GM04504 (cell line): ENCODE results near the gene ZNF429.
A peak's percentile ranks its signal among the peaks of the same experiment; 100 is the strongest.
"Not testable (repeated sequence)": the region's sequence is repeated elsewhere in the genome, so short reads cannot be mapped to it uniquely, and the experiment has no call there.

Source experiments
- DNase-seq: peaks from one replicate; pipeline ENCODE4 v3.0.0-alpha.2; 2012; ENCODE audit warnings: low read depth

Gene ZNF429

DNA sequence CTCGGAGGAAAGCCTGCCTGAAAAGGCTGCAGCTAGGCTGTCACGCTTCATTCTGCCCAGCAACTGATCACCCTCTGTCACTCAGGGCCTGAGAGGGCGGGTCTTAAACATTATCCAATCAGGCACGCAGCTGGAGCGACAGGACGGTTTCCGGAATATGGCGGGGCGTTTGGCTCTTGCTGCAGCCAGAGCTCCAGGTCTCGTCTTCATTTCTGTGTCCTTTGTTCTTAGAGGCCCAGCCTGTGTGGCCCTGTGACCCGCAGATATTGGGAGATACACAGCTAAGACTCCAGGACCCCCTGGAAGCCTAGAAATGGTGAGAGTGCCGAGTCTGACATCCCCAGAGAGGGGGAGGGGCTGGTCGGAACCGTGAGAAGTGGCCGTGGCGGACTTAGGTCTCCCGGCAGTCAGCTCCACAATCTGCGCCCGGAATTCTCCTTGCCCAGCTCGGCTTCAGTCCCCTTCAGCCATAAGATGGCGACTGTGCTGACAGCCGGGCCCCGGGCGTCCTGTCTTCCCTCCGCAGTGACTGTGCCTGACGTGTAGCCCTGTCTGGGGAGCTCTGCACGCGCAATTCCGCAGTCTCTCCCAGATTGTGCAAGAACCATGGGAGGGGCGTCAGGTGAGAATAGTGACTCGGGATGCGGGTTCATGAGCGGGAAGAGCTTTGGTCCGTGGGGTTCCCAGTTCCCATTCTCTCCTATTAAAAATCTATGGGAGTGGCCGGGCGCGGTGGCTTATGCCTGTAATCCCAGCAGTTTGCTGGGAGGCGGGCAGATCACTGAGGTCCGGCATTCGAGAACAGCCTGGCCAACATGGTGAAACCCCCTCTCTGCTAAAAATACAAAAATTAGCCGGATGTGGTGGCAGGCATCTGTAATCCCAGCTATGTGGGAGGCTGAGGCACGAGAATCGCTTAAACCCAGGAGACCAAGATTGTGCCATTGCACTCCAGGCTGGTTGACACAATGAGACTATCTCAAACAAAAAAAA is at the start of gene ZNF429:
ZNF429 (plus strand) TSS at position 144 of the 993 bp plus-strand sequence; CDS start at position 314, 170 bp downstream.
- peak; percentile 86 for DNase-seq

GRCh38 chr19:21460686-21461085 is 44.7 kb upstream of the ZNF429 start:
- no peak for DNase-seq

DNA sequence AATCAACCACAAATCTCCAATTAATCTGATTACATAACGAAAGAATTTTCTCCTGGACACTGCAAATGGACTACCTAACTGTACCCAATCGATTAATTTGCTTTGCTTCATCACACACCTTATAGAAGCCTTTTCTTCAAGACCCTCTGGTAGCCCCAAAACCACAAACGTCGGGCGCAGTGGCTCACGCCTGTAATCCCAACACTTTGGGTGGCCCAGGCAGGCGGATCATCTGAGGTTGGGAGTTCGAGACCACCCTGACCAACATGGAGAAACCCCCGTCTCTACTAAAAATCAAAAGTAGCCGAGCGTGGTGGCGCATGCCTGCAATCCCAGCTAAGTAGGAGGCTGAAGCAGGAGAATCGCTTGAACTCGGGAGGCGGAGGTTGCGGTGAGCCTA is 42.9 kb upstream of the ZNF429 start:
- no peak for DNase-seq

GRCh38 chr19:21463449-21464105 is 41.8 kb upstream of the ZNF429 start:
- DNase-seq, result no peak

DNA sequence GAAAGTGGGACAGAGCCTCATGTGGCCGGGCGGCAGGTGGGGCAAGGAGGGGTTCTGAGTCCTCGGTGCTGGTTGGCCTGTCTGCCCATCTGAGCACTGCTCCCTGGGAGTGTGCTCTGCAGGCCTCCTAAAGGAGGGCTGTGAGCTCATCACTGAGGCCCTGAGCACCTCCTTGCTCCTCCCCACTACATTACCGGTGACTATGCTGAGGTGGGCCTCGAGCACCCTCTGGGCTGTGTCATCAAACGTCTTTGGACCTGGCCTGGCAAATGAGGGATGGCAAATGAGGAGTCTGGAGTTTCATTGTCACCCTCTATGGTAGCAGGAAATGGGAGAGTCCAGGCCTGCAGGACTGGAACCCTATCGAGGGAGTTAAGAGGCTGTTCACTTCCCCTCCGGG is 38.8 kb upstream of the ZNF429 start:
- no peak for DNase-seq

- DNase-seq, result no peak
Measured at GRCh38 chr19:21468791-21469190, 36.6 kb upstream of the ZNF429 start.

GRCh38 chr19:21472507-21472906 is 32.9 kb upstream of the ZNF429 start:
- no peak for DNase-seq

- DNase-seq, result peak; percentile 32
Measured at GRCh38 chr19:21474671-21475181, 30.7 kb upstream of the ZNF429 start.

DNA sequence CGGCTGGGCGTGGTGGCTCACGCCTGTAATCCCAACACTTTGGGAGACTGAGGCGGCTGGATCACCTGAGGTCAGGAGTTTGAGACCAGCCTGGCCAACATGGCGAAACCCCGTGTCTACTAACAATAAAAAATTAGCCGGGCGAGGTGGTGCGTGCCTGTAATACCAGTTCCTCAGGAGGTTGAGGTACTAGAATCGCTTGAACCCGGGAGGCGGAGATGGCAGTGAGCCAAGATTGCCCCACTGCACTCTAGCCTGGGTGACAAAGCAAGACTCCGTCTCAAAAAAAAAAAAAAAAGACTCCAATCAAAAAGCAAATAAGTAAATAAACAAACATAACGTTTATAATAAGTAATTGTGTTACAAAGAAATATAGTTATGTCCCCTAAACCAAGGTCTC is 23.0 kb upstream of the ZNF429 start:
- DNase-seq, result not testable (repeated sequence)

- no peak for DNase-seq
Measured at GRCh38 chr19:21482863-21483276, 22.5 kb upstream of the ZNF429 start.

GRCh38 chr19:21483589-21484170 is 21.7 kb upstream of the ZNF429 start:
- DNase-seq, result no peak

GRCh38 chr19:21484631-21485030 is 20.8 kb upstream of the ZNF429 start:
- no peak for DNase-seq

DNA sequence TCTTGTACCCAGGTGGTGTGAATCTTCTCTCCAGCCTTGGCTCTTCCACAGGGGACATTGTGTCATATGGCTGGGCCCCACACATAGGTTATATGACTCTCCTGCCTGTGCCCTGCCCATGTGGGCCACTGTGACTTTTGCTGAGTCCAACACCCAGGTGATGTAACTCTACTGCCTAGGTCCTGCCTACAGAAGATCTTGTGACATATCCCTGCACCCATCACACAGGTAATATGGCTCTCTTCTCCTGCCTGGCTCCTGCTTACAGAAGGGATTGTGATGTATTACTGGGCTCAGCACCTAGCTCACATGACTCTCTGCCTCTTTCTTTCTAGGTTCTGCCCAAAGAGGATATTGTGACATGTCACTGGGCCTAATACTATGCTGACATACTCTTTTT is 19.5 kb upstream of the ZNF429 start:
- DNase-seq, result no peak

GRCh38 chr19:21487969-21488368 is 17.4 kb upstream of the ZNF429 start:
- no peak for DNase-seq

- no peak for DNase-seq
Measured at GRCh38 chr19:21491146-21491545, 14.3 kb upstream of the ZNF429 start.

- no peak for DNase-seq
Measured at GRCh38 chr19:21492947-21493906, 12.2 kb upstream of the ZNF429 start.

- no peak for DNase-seq
Measured at GRCh38 chr19:21496876-21497275, 8.5 kb upstream of the ZNF429 start.

- DNase-seq, result no peak
Measured at GRCh38 chr19:21498651-21499050, 6.8 kb upstream of the ZNF429 start.

DNA sequence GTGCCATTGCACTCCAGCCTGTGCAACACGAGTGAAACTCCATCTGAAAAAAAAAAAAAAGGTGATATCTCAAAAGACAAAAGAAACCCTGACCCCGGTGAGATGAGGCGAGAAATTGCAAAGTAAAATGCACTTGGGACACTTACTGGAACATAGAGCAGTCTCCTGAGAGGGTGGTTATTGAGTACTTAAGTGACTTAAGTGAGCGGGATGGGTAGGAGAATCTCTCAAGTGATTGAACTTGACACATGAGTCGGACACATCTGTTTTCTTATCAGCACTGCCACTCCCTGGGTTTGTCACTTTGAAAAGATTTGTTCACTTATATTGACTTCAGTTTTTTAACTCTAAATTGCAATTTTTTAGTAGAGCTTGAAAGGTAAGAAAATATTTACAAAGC is 2.8 kb downstream of the ZNF429 start:
- DNase-seq, result no peak

DNA sequence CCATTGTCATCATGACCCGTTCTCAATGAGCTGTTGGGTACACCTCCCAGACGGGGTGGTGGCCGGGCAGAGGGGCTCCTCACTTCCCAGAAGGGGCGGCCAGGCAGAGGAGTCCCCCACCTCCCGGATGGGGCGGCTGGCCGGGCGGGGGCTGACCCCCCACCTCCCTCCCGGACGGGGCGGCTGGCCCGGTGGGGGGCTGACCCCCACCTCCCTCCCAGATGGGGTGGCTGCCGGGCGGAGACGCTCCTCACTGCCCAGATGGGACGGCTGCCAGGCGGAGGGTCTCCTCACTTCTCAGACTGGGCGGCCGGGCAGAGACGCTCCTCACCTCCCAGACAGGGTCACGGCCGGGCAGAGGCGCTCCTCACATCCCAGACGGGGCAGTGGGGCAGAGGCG is 5.7 kb downstream of the ZNF429 start:
- not testable (repeated sequence) for DNase-seq

GRCh38 chr19:21512609-21513008 is 7.2 kb downstream of the ZNF429 start:
- DNase-seq, result not testable (repeated sequence)
